PFSK-1 (cell line): ENCODE measurements around the gene PRDM16.

ENCODE experiments used
- POLR2AphosphoS5 ChIP-seq: IDR thresholded peaks from 2 replicates; pipeline ENCODE4 v1.6.1; 2012; ENCODE audit warnings: low read depth, mild to moderate bottlenecking, control low read depth, low read length, moderate library complexity
- REST ChIP-seq, 2 experiments: IDR thresholded peaks; 2 replicates each; pipeline versions ENCODE4 v1.6.1 to v1.8.0; 2011 to 2012; ENCODE audit warnings: low read depth in 2 of 2, low read length in 2 of 2, control low read depth in 1 of 2, inconsistent platforms in 1 of 2, mild to moderate bottlenecking in 1 of 2, moderate library complexity in 1 of 2; ENCODE audit not compliant: insufficient read depth in 1 of 2
- SIN3A ChIP-seq: IDR thresholded peaks from 2 replicates; pipeline ENCODE4 v1.6.1; 2012; ENCODE audit warnings: mild to moderate bottlenecking, low read length, moderate library complexity, borderline replicate concordance; ENCODE audit not compliant: insufficient read depth
- TAF1 ChIP-seq: IDR thresholded peaks from 2 replicates; pipeline ENCODE4 v1.6.1; 2012; ENCODE audit warnings: low read length, control low read depth, borderline replicate concordance; ENCODE audit not compliant: insufficient read depth

- TF ChIP-seq REST (IDR thresholded peaks at IDR 0.05; ENCODE audit: insufficient read depth in 1 of 2, low read depth in 2 of 2, low read length in 2 of 2), result no peak
- TF ChIP-seq TAF1, result no peak
- no peak for TF ChIP-seq POLR2AphosphoS5
- no peak for TF ChIP-seq SIN3A
Observed at GRCh38 chr1:3393024-3393986, 324.3 kb downstream of the PRDM16 start.
